ENCODE measurements around the gene TTC28.

TTC28 gene

GRCh38 chr22:28395920-28396753 lies 283.5 kb downstream of the TTC28 start:
- Histone ChIP-seq H3K27ac (no peak overlapping the region), H3K27me3 (replicated peaks) (no peaks in the 10 kb centered on the region), H3K4me3 (ENCODE audit: low read depth, low read length) (no peak overlapping the region), H3K36me3 (replicated peaks) (no peaks in the 10 kb centered on the region)
- in situ Hi-C loops (cut with HindIII; ENCODE audit: low pct_ligation_motif_present, low sequenced_read_pairs), result no loop called here
- no peak for DNase-seq
- TF ChIP-seq CTCF (IDR thresholded peaks at IDR 0.05; ENCODE audit: low read depth, low read length, missing control alignments), result no peak

GRCh38 chr22:28395520-28395919 lies 284.1 kb downstream of the TTC28 start:
- Histone ChIP-seq H3K27ac (no peak overlapping the region), H3K36me3 (replicated peaks) (no peaks in the 10 kb centered on the region), H3K4me3 (ENCODE audit: low read depth, low read length) (no peak overlapping the region), H3K27me3 (replicated peaks) (no peaks in the 10 kb centered on the region)
- in situ Hi-C loops (cut with HindIII; ENCODE audit: low pct_ligation_motif_present, low sequenced_read_pairs), result no loop called here
- DNase-seq, result no peak
- TF ChIP-seq CTCF (IDR thresholded peaks at IDR 0.05; ENCODE audit: low read depth, low read length, missing control alignments), result no peak

- no peak for DNase-seq
- Histone ChIP-seq H3K27me3 (replicated peaks) (no peaks in the 10 kb centered on the region), H3K36me3 (replicated peaks) (no peaks in the 10 kb centered on the region), H3K27ac (no peak overlapping the region), H3K4me3 (ENCODE audit: low read depth, low read length) (no peak overlapping the region)
- TF ChIP-seq CTCF (IDR thresholded peaks at IDR 0.05; ENCODE audit: low read depth, low read length, missing control alignments), result no peak
- in situ Hi-C loops (cut with HindIII; ENCODE audit: low pct_ligation_motif_present, low sequenced_read_pairs), result no loop called here
These were observed 285.0 kb downstream of the TTC28 start for GRCh38 chr22:28394513-28395110.

GRCh38 chr22:28381429-28382167 lies 298.0 kb downstream of the TTC28 start:
- Histone ChIP-seq H3K27me3 (replicated peaks) (no peaks in the 10 kb centered on the region), H3K27ac (no peak overlapping the region), H3K36me3 (replicated peaks) (no peaks in the 10 kb centered on the region), H3K4me3 (ENCODE audit: low read depth, low read length) (no peak overlapping the region)
- in situ Hi-C loops (cut with HindIII; ENCODE audit: low pct_ligation_motif_present, low sequenced_read_pairs), result no loop called here
- no peak for TF ChIP-seq CTCF (IDR thresholded peaks at IDR 0.05; ENCODE audit: low read depth, low read length, missing control alignments)
- no peak for DNase-seq

- Histone ChIP-seq H3K36me3 (replicated peaks) (no peaks in the 10 kb centered on the region), H3K4me3 (ENCODE audit: low read depth, low read length) (no peak overlapping the region), H3K27me3 (replicated peaks) (no peaks in the 10 kb centered on the region), H3K27ac (no peak overlapping the region)
- no peak for TF ChIP-seq CTCF (IDR thresholded peaks at IDR 0.05; ENCODE audit: low read depth, low read length, missing control alignments)
- in situ Hi-C loops (cut with HindIII; ENCODE audit: low pct_ligation_motif_present, low sequenced_read_pairs), result no loop called here
- no peak for DNase-seq
These were observed 299.7 kb downstream of the TTC28 start for GRCh38 chr22:28379951-28380350.

Measured in brain microvascular endothelial cell (primary cell).